Measurements from ENCODE around the gene CFAP77.

The CFAP77 gene

DNA sequence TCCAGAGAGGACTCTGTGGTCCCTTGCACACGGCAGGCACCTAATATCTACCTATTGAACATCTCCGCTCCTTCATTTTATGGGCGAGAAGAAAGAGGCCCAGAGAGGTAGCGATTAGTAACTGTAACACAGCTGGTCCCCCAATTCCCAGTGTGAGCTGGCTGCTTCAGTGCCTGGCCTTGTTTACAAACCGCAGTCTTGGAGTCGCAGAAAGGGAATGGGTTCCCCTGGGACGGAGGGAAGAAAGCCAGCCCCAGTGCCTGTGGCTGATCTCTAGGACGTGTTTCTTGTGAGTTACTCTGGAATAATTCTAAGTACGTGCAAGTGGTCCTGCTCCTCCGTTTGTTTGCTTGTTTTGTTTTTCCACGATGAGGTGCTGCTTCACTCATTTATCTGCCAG is 52.0 kb downstream of the CFAP77 start:
- ATAC-seq = no peak
- TF ChIP-seq GLIS3 (CRISPR knock-in tag; IDR thresholded peaks at IDR 0.05) (no peak), BACH2 (CRISPR knock-in tag; IDR thresholded peaks at IDR 0.05; ENCODE audit: borderline replicate concordance) (no peak), ZC3H10 (CRISPR knock-in tag; IDR thresholded peaks at IDR 0.05) (no peak), ARNTL (CRISPR knock-in tag; IDR thresholded peaks at IDR 0.05; ENCODE audit: borderline replicate concordance, low read depth) (no peak), ZFP30 (CRISPR knock-in tag; IDR thresholded peaks at IDR 0.05) (no peak), ZNF70 (CRISPR knock-in tag; IDR thresholded peaks at IDR 0.05) (no peak), ZFP3 (CRISPR knock-in tag; IDR thresholded peaks at IDR 0.05) (no peak), CSDC2 (CRISPR knock-in tag; IDR thresholded peaks at IDR 0.05) (no peak), PPARA (CRISPR knock-in tag; IDR thresholded peaks at IDR 0.05; ENCODE audit: borderline replicate concordance) (no peak), TOX (CRISPR knock-in tag; IDR thresholded peaks at IDR 0.05; ENCODE audit: borderline replicate concordance) (no peak), TCF4 (CRISPR knock-in tag; IDR thresholded peaks at IDR 0.05; ENCODE audit: borderline replicate concordance) (no peak)
- TF ChIP-seq, protein P1, sequence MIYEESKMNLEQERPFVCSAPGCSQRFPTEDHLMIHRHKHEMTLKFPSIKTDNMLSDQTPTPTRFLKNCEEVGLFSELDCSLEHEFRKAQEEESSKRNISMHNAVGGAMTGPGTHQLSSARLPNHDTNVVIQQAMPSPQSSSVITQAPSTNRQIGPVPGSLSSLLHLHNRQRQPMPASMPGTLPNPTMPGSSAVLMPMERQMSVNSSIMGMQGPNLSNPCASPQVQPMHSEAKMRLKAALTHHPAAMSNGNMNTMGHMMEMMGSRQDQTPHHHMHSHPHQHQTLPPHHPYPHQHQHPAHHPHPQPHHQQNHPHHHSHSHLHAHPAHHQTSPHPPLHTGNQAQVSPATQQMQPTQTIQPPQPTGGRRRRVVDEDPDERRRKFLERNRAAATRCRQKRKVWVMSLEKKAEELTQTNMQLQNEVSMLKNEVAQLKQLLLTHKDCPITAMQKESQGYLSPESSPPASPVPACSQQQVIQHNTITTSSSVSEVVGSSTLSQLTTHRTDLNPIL (CRISPR knock-in tag; IDR thresholded peaks at IDR 0.05; ENCODE audit: low read depth) = no peak
- TF ChIP-seq, protein P2, sequence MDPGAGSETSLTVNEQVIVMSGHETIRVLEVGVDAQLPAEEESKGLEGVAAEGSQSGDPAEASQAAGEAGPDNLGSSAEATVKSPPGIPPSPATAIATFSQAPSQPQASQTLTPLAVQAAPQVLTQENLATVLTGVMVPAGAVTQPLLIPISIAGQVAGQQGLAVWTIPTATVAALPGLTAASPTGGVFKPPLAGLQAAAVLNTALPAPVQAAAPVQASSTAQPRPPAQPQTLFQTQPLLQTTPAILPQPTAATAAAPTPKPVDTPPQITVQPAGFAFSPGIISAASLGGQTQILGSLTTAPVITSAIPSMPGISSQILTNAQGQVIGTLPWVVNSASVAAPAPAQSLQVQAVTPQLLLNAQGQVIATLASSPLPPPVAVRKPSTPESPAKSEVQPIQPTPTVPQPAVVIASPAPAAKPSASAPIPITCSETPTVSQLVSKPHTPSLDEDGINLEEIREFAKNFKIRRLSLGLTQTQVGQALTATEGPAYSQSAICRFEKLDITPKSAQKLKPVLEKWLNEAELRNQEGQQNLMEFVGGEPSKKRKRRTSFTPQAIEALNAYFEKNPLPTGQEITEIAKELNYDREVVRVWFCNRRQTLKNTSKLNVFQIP (CRISPR knock-in tag; IDR thresholded peaks at IDR 0.05; ENCODE audit: borderline replicate concordance, low read depth) = no peak
- TF ChIP-seq, protein P3, sequence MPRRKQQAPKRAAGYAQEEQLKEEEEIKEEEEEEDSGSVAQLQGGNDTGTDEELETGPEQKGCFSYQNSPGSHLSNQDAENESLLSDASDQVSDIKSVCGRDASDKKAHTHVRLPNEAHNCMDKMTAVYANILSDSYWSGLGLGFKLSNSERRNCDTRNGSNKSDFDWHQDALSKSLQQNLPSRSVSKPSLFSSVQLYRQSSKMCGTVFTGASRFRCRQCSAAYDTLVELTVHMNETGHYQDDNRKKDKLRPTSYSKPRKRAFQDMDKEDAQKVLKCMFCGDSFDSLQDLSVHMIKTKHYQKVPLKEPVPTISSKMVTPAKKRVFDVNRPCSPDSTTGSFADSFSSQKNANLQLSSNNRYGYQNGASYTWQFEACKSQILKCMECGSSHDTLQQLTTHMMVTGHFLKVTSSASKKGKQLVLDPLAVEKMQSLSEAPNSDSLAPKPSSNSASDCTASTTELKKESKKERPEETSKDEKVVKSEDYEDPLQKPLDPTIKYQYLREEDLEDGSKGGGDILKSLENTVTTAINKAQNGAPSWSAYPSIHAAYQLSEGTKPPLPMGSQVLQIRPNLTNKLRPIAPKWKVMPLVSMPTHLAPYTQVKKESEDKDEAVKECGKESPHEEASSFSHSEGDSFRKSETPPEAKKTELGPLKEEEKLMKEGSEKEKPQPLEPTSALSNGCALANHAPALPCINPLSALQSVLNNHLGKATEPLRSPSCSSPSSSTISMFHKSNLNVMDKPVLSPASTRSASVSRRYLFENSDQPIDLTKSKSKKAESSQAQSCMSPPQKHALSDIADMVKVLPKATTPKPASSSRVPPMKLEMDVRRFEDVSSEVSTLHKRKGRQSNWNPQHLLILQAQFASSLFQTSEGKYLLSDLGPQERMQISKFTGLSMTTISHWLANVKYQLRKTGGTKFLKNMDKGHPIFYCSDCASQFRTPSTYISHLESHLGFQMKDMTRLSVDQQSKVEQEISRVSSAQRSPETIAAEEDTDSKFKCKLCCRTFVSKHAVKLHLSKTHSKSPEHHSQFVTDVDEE (CRISPR knock-in tag; IDR thresholded peaks at IDR 0.05) = no peak

DNA sequence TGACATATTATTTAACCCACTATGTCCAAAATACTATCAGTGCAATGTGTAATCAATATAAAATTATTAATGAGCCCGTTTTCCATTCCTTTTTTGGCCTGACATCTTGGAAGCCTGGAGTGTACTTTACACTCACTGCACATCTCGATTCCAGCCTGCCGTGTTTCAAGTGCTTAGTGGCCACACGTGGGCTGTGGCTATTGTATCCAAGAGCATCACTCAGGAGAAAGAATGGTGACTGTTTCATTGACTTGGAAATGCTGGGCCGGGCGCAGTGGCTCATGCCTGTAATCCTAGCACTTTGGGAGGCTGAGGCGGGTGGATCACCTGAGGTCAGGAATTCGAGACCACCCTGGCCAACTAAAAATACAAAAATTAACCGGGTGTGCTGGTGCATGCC is 54.5 kb downstream of the CFAP77 start:
- ATAC-seq = no peak

More for the DNA sequence above, 54.5 kb downstream of the CFAP77 start:
- TF ChIP-seq BACH2 (CRISPR knock-in tag; IDR thresholded peaks at IDR 0.05; ENCODE audit: borderline replicate concordance) = no peak
- TF ChIP-seq GLIS3 (CRISPR knock-in tag; IDR thresholded peaks at IDR 0.05) = no peak
- TF ChIP-seq, protein P1 (CRISPR knock-in tag; IDR thresholded peaks at IDR 0.05; ENCODE audit: low read depth) = no peak
- TF ChIP-seq ZFP30 (CRISPR knock-in tag; IDR thresholded peaks at IDR 0.05) = no peak
- no peak for TF ChIP-seq ESRRG (CRISPR knock-in tag; IDR thresholded peaks at IDR 0.05)
- TF ChIP-seq ZNF8 (CRISPR knock-in tag; IDR thresholded peaks at IDR 0.05) = no peak
- no peak for TF ChIP-seq ISL1 (CRISPR knock-in tag; IDR thresholded peaks at IDR 0.05)
- no peak for TF ChIP-seq ZNF70 (CRISPR knock-in tag; IDR thresholded peaks at IDR 0.05)
- no peak for TF ChIP-seq CSRNP3 (CRISPR knock-in tag; IDR thresholded peaks at IDR 0.05)
- no peak for TF ChIP-seq PATZ1 (CRISPR knock-in tag; IDR thresholded peaks at IDR 0.05; ENCODE audit: borderline replicate concordance)

Data from SK-N-SH treated with all-trans-retinoic acid at 6 μM for 48 hours (cell line).